Measurements from ENCODE around the gene ASS1. TPM values are rescaled to one million over a fixed set of nuclear protein-coding genes. Genes with fewer than 3 reads are reported as not detected.

The ASS1 gene
- 40.3 and 78.9 TPM in 2 replicates for total RNA-seq (2022)
- Bru-seq, nascent RNA = percentile 52 among the genes with signal in this experiment
- percentile 41 among the genes with signal in this experiment for BruChase-seq, experiment 1, labeled RNA remaining after a 6-hour chase
- percentile 40 among the genes with signal in this experiment for BruChase-seq, experiment 2, labeled RNA remaining after a 2-hour chase
- long read RNA-seq, transcript ASS1-201 (15 exons, 1,564 nt) = major isoform, 39 of 51 reads
- long read RNA-seq, partial matches to known transcripts = 9 of 51 reads
- long read RNA-seq, other reads (novel, unspliced or antisense) = 1 of 51 reads

- TF ChIP-seq CTCF (IDR thresholded peaks at IDR 0.05; ENCODE audit: unreplicated experiment) = no peak
- H3K4me3 Mint-ChIP-seq (ENCODE audit: low read depth, unreplicated experiment) = peak within 1 kb of the TSS; percentile 72
- peaks cover 13% of the 10 kb centered on the region for H3K36me3 Mint-ChIP-seq (ENCODE audit: insufficient read depth, unreplicated experiment)
- no TSS peak for BruUV-seq (replicated peaks)
- CTCF ChIA-PET = no interaction called here
- H3K27me3 Mint-ChIP-seq (ENCODE audit: unreplicated experiment) = peaks cover 1% of the 10 kb centered on the region
- intact Hi-C loops (cut with micrococcal nuclease; ENCODE audit: unreplicated experiment) = no loop called here
- no peak within 1 kb of the TSS for H3K27ac Mint-ChIP-seq (ENCODE audit: unreplicated experiment)
- H3K4me1 Mint-ChIP-seq (ENCODE audit: low read depth, unreplicated experiment) = no peaks in the 10 kb centered on the region
- peak; percentile 83 for DNase-seq
- H3K9me3 Mint-ChIP-seq (ENCODE audit: low read depth, unreplicated experiment) = peaks cover 2% of the 10 kb centered on the region
Observed at GRCh38 chr9:130444565-130445221, at the start of gene ASS1. ASS1 (plus strand) TSS chr9:130444961; CDS start chr9:130452229, 7,268 bp downstream.

- Mint-ChIP-seq H3K4me1 (ENCODE audit: low read depth, unreplicated experiment) (no peaks in the 10 kb centered on the region), H3K27me3 (ENCODE audit: unreplicated experiment) (peaks cover 15% of the 10 kb centered on the region), H3K9me3 (ENCODE audit: low read depth, unreplicated experiment) (no peaks in the 10 kb centered on the region), H3K36me3 (ENCODE audit: insufficient read depth, unreplicated experiment) (no peaks in the 10 kb centered on the region), H3K4me3 (ENCODE audit: low read depth, unreplicated experiment) (no peak overlapping the region), H3K27ac (ENCODE audit: unreplicated experiment) (no peak overlapping the region)
- no peak for TF ChIP-seq CTCF (IDR thresholded peaks at IDR 0.05; ENCODE audit: unreplicated experiment)
- CTCF ChIA-PET = no interaction called here
- intact Hi-C loops (cut with micrococcal nuclease; ENCODE audit: unreplicated experiment) = no loop called here
- no TSS peak for BruUV-seq (replicated peaks)
- DNase-seq = no peak
Observed at GRCh38 chr9:130395810-130396435, 48.8 kb upstream of the ASS1 start.

GRCh38 chr9:130396581-130396980 lies 48.2 kb upstream of the ASS1 start:
- Mint-ChIP-seq H3K4me3 (ENCODE audit: low read depth, unreplicated experiment) (no peak overlapping the region), H3K27ac (ENCODE audit: unreplicated experiment) (no peak overlapping the region), H3K36me3 (ENCODE audit: insufficient read depth, unreplicated experiment) (no peaks in the 10 kb centered on the region), H3K9me3 (ENCODE audit: low read depth, unreplicated experiment) (no peaks in the 10 kb centered on the region), H3K27me3 (ENCODE audit: unreplicated experiment) (peaks cover 15% of the 10 kb centered on the region), H3K4me1 (ENCODE audit: low read depth, unreplicated experiment) (no peaks in the 10 kb centered on the region)
- BruUV-seq (replicated peaks) = no TSS peak
- no peak for TF ChIP-seq CTCF (IDR thresholded peaks at IDR 0.05; ENCODE audit: unreplicated experiment)
- intact Hi-C loops (cut with micrococcal nuclease; ENCODE audit: unreplicated experiment) = no loop called here
- CTCF ChIA-PET = no interaction called here
- no peak for DNase-seq

GRCh38 chr9:130398487-130399240 lies 46.1 kb upstream of the ASS1 start:
- no peaks in the 10 kb centered on the region for H3K4me1 Mint-ChIP-seq (ENCODE audit: low read depth, unreplicated experiment)
- H3K4me3 Mint-ChIP-seq (ENCODE audit: low read depth, unreplicated experiment) = no peak overlapping the region
- CTCF ChIA-PET = interaction anchor here (0.7 kb wide), 1 partner anchor 333 kb away, joined by 3 read pairs; no protein-coding TSS in a partner anchor
- H3K27ac Mint-ChIP-seq (ENCODE audit: unreplicated experiment) = no peak overlapping the region
- DNase-seq = no peak
- H3K9me3 Mint-ChIP-seq (ENCODE audit: low read depth, unreplicated experiment) = no peaks in the 10 kb centered on the region
- BruUV-seq (replicated peaks) = no TSS peak
- intact Hi-C loops (cut with micrococcal nuclease; ENCODE audit: unreplicated experiment) = no loop called here
- H3K36me3 Mint-ChIP-seq (ENCODE audit: insufficient read depth, unreplicated experiment) = no peaks in the 10 kb centered on the region
- peaks cover 12% of the 10 kb centered on the region for H3K27me3 Mint-ChIP-seq (ENCODE audit: unreplicated experiment)
- no peak for TF ChIP-seq CTCF (IDR thresholded peaks at IDR 0.05; ENCODE audit: unreplicated experiment)

Data from Calu3 (cell line).